ENCODE measurements around the gene MAP3K2. TPM values are rescaled to one million over a fixed set of nuclear protein-coding genes. Genes with fewer than 3 reads are reported as not detected.

MAP3K2 gene
- total RNA-seq, 4 donors from 2014 or later, result 25.9 to 98.4 (median 75.0) TPM

DNA sequence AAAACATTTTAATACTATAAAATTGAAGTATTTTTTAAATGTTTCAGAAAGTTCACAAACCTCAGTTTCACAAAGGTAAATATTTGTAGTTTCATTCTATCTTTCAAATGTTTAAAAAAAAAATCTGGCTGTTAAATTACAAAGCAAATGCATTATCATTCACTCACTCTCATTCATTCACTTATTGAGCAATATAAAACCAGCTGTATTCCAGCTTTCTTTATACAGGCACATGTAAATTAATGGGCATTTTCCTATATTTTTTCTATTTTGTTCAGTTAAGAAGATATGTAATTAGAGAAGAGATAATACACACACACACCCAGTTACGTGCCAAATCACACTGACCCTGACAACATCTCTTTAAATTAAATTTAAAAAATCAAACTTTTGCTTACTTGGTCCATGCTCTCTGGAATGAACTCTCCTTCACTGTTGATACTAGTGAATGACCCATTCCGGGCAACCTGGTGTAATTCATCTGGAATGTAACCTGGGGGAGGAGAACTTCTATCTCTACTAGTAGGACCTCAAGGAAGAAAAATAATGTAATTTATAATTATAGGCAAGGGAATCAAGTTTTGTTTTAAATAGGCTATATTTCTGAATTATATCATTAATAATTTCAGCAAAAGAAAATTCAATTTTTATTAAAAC is 61.4 kb downstream of the MAP3K2 start:
- TF ChIP-seq, protein P1, sequence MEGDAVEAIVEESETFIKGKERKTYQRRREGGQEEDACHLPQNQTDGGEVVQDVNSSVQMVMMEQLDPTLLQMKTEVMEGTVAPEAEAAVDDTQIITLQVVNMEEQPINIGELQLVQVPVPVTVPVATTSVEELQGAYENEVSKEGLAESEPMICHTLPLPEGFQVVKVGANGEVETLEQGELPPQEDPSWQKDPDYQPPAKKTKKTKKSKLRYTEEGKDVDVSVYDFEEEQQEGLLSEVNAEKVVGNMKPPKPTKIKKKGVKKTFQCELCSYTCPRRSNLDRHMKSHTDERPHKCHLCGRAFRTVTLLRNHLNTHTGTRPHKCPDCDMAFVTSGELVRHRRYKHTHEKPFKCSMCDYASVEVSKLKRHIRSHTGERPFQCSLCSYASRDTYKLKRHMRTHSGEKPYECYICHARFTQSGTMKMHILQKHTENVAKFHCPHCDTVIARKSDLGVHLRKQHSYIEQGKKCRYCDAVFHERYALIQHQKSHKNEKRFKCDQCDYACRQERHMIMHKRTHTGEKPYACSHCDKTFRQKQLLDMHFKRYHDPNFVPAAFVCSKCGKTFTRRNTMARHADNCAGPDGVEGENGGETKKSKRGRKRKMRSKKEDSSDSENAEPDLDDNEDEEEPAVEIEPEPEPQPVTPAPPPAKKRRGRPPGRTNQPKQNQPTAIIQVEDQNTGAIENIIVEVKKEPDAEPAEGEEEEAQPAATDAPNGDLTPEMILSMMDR (IDR thresholded peaks at IDR 0.05), result no peak
- no peak for TF ChIP-seq POLR2A (IDR thresholded peaks at IDR 0.05)
- Histone ChIP-seq H3K27ac (no peak overlapping the region), H3K9me3 (no peaks in the 10 kb centered on the region), H3K4me3 (no peak overlapping the region), H3K27me3 (no peaks in the 10 kb centered on the region), H3K4me1 (no peaks in the 10 kb centered on the region), H3K36me3 (peaks cover 0 to 2% of the 10 kb centered on the region in 2 donors)
- intact Hi-C loops (cut with DNase I; ENCODE audit: low total_unique reads), result loop anchor here (10.0 kb wide), 1 partner anchor 148 kb away; no protein-coding TSS in a partner anchor
- DNase-seq, result no peak

DNA sequence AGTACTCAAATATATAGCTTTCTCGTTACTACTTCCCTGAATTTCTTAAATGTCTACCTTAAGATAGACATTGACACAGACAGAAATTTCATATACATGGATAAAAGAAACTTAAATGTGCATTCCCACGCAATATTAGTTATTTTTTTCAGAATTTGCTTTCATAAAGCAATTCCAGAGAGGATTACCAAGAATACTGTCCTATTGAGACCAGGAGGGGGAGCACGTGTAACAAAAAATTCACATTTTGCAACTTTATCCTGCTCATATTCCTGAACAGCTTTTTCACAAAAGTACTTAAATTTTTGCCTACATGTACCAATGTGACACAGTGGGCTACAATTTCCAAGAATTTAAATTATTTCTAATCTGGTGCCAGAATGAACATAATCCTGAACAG is 63.1 kb downstream of the MAP3K2 start:
- intact Hi-C loops (cut with DNase I; ENCODE audit: low total_unique reads), result loop anchor here (10.0 kb wide), 1 partner anchor 150 kb away; no protein-coding TSS in a partner anchor

DNA sequence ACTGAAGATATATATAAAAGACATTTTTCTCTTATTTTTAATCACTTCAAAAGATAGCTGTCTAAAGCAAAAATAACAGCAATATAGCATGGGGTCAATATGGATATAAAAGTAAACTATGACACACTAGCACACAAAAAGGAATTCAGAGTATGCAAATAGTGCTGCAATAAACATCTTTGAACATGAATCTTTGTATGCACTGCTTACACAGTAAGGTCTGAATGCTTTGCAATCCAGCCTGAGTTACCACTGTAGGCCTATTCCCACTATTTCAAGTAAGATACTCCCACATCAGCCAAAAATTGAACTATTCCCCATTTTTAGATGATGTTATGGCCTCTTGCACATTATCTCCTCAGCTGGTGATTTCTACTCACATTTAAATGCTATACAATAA is 66.5 kb downstream of the MAP3K2 start:
- TF ChIP-seq, protein P1 (IDR thresholded peaks at IDR 0.05), result no peak
- no peak for TF ChIP-seq POLR2A (IDR thresholded peaks at IDR 0.05)

More for the DNA sequence above, 63.1 kb downstream of the MAP3K2 start:
- Histone ChIP-seq H3K27ac (no peak overlapping the region), H3K36me3 (peaks cover 0 to under 1% of the 10 kb centered on the region in 2 donors), H3K9me3 (no peaks in the 10 kb centered on the region), H3K4me1 (no peaks in the 10 kb centered on the region), H3K27me3 (no peaks in the 10 kb centered on the region), H3K4me3 (no peak overlapping the region)
- no peak for DNase-seq
- TF ChIP-seq, protein P1 (IDR thresholded peaks at IDR 0.05), result peak; percentile 54 to 66 (median 61)
- TF ChIP-seq POLR2A (IDR thresholded peaks at IDR 0.05), result no peak

DNA sequence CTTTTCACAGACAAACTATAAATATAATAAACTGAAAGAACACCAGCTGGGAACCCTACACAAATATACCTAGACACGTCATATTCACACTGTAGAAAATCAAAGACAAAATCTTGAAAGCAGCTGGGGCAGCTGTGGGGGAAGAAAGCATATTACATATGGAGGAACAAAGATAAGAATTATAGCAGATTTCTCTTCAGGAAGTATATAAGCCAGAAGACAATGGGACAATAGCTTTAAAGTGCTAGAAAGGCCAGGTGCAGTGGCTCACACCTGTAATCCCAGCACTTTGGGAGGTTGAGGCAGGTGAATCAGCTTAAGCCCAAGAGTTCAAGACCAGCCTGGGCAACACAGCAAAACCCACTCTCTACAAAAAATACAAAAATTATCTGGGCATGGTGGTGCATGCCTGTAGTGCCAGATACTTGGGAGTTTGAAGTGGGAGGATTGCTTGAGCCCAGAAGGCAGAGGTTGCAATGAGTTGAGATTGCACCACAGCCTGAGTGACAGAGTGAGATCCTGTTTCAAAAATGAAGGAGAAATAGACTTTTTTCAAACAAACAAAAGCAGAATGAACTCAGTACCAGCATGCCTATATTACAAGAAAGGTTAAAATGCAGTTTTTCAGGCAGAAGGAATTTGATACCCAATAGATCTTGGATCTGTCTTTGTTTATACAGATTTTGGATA is 67.0 kb downstream of the MAP3K2 start:
- intact Hi-C loops (cut with DNase I; ENCODE audit: low total_unique reads), result loop anchor here (10.0 kb wide), 1 partner anchor 154 kb away; no protein-coding TSS in a partner anchor
- H3K4me1 ChIP-seq, result no peaks in the 10 kb centered on the region
- no peaks in the 10 kb centered on the region for H3K36me3 ChIP-seq
- no peaks in the 10 kb centered on the region for H3K9me3 ChIP-seq
- no peak overlapping the region for H3K27ac ChIP-seq
- TF ChIP-seq, protein P1 (IDR thresholded peaks at IDR 0.05), result no peak
- no peak for TF ChIP-seq POLR2A (IDR thresholded peaks at IDR 0.05)
- no peak for DNase-seq
- H3K4me3 ChIP-seq, result no peak overlapping the region
- H3K27me3 ChIP-seq, result no peaks in the 10 kb centered on the region

More for the DNA sequence above, 66.5 kb downstream of the MAP3K2 start:
- no peak overlapping the region for H3K27ac ChIP-seq
- intact Hi-C loops (cut with DNase I; ENCODE audit: low total_unique reads), result loop anchor here (10.0 kb wide), 1 partner anchor 153 kb away; no protein-coding TSS in a partner anchor
- H3K36me3 ChIP-seq, result no peaks in the 10 kb centered on the region
- no peaks in the 10 kb centered on the region for H3K9me3 ChIP-seq
- no peak overlapping the region for H3K4me3 ChIP-seq
- no peaks in the 10 kb centered on the region for H3K27me3 ChIP-seq
- DNase-seq, result no peak
- no peaks in the 10 kb centered on the region for H3K4me1 ChIP-seq

DNA sequence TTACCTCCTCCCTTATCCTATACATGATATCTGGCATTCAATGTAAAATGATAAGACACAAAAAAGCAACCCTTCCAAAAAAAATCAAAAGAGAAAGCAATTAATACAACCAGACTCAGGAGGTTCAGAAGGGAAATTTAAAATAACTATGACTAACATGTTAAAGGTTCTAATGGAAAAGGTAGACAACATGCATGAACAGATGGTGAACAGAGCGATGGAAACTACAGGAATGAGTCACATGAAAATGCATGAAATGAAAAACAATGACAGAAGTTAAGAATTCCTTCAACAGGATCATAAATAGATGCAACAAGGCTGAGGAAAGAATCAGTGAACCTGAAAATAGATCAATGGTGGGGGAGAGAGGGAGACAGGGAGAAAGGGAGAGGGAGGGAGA is 67.7 kb downstream of the MAP3K2 start:
- Histone ChIP-seq H3K4me3 (no peak overlapping the region), H3K36me3 (no peaks in the 10 kb centered on the region), H3K27me3 (no peaks in the 10 kb centered on the region), H3K9me3 (no peaks in the 10 kb centered on the region), H3K27ac (no peak overlapping the region), H3K4me1 (no peaks in the 10 kb centered on the region)
- intact Hi-C loops (cut with DNase I; ENCODE audit: low total_unique reads), result loop anchor here (10.0 kb wide), 1 partner anchor 155 kb away; no protein-coding TSS in a partner anchor
- DNase-seq, result no peak
- TF ChIP-seq, protein P1 (IDR thresholded peaks at IDR 0.05), result no peak
- TF ChIP-seq POLR2A (IDR thresholded peaks at IDR 0.05), result no peak

Measured in uterus (tissue), 4 donors.